ENCODE measurements around the gene IGFL2.
"Not testable (repeated sequence)": the region's sequence is repeated elsewhere in the genome, so short reads cannot be mapped to it uniquely, and the experiment has no call there.

IGFL2 gene

DNA sequence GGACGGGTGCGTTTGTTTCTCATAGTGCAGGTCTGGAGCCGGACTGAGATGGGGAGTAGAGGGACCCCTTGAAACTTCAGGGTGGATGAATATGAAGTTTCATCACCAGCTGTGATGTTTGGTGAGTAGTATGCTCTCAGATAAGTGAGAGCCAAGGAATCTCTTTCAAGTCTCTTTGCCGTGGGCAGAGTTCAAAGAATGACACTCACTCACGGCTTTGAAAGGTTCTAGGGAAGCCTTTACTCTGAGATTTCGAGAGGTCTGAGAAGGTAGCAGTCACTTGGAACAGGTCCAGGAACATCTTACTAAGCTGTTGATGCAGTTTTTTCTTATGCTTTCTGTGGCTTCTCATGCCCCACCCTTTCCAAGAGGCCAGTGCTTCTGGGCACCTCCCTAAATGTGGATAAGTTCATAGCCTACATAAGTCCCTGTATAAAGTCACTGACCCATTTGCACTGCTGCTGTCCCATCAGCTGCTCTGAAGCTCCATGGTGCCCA, at the start of gene IGFL2:
TSS of gene IGFL2 (plus strand) at position 448 of the 498 bp plus-strand sequence. CDS start at position 489, 41 bp downstream.
- in situ Hi-C loops (cut with MboI; ENCODE audit: low sequenced_read_pairs): no loop called here

DNA sequence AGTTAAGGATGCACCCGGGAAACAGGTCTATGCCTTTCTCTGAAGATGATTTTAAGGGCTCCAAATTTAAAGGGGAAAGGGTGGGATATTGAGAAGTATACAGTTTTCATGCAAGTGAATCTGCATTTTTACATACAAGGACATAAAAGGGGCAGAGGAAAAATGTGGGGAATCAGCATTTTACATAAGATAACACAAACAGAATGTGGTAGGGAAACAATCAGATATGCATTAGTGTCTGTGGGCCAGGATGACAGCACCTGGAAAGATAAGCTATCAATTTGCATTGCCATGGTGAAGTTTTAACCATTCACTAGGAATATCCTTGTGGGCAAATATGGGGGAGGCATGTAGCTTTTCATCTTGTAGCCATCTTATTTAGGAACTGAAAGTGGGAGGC, 47.7 kb upstream of the IGFL2 start:
- in situ Hi-C loops (cut with MboI; ENCODE audit: low sequenced_read_pairs): no loop called here

DNA sequence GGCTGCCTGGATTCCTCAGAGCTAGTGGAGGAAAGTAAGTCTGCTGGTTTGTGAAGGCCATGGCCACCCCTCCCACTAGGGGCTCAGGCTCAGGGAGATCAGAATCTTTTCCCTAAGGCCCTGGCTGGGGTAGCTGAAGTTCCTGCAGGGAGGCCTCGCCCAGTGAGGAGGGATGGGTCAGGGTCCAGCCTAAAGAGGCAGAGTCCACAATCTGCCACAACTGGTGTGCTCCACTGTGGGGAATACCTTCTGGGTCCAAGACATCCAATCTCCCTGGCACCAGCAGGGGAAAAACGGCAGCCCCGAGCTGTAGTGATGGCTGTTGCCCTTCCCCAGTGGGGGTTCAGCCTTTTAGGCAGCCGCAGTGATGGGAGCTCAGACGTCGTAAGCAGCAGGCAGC, 46.7 kb upstream of the IGFL2 start:
- in situ Hi-C loops (cut with MboI; ENCODE audit: low sequenced_read_pairs): no loop called here

DNA sequence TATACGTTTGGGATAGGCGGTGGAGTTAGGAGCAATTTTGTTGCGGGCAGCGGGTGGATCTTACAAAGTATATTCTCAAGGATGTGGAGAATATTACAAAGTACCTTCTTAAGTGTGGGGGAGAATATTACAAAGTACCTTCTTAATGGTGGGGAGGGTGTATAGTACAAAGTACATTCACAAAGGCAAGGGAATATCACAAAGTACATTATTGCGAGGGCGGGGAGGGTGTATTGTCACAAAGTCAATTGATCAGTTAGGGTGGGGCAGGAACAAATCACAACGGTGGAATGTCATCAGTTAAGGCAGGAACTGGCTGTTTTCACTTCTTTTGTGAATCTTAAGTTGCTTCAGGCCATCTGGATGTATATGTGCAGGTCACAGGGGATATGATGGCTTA, 45.7 kb upstream of the IGFL2 start:
- in situ Hi-C loops (cut with MboI; ENCODE audit: low sequenced_read_pairs): not testable (repeated sequence)

DNA sequence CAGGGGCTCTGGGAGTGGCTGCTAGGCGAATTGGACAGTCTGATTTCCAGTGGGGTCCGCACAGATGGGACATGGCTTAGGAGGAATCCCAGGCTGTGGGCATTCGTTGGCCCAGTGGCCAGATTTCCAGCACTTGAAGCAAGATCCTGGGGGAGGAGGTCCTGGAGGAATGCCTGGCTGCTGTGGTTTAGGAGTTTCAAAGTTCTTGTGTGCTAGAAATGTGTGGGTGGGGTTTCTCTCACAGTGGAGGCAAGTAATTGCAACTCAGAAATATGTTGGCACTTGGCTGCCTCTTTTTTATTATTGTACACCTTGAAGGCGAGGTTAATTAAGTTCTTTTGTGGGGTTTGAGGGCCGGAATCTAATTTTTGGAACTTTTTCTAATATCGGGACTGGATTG, 40.7 kb upstream of the IGFL2 start:
- in situ Hi-C loops (cut with MboI; ENCODE audit: low sequenced_read_pairs): no loop called here

DNA sequence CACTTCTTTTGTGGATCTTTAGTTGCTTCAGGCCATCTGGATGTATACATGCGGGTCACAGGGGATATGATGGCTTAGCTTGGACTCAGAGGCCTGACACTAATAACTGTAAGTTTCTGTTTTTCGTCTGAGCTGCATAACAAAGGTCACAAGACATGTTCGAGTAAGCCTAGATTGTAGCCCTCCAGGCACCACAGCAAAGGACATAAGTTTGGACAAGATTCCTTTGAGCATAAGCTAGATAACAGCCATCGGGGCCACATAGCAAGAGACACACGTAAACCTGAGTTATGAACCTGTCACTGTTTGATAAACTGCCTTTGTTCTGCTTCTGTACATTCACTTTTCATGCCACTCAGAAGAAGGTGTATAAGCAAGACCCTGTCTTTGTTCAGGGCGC, 38.2 kb upstream of the IGFL2 start:
- in situ Hi-C loops (cut with MboI; ENCODE audit: low sequenced_read_pairs): no loop called here

DNA sequence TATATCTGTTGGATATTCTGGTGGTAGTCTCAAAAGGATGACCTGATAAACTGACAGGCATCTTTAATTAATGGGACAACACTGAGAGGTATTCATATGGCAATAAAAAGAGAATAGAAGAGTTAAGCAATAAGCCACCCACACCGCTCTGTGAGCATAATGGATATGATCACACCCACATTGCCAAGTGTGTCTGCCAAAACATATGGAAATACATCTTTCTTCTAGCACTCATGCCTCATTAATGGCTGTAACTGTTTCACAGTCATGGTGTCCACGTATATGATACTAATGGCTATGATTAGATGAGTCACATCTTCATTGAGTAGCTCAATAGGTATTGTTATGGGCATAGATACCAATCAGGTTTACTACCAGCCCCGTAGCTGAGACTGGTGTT, 36.7 kb upstream of the IGFL2 start:
- in situ Hi-C loops (cut with MboI; ENCODE audit: low sequenced_read_pairs): no loop called here

DNA sequence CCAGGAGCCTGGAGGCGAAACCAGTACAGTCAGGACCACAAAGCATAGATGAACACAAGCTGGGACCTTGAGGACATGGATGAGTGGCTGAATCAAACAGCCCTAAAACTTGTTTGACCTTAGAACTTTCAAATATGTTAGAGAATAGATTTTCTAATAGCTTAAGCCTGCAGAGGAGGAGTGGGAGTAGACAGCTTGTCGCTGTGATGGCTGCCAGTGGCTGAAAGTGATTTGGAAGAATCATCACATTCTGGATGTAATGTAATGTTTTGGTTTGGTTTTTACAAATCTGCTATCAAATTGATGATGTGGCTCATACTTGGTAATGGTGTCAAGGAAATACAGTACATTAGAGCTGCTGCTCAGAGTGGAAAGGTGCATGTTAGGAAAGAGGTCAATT, 35.5 kb upstream of the IGFL2 start:
- in situ Hi-C loops (cut with MboI; ENCODE audit: low sequenced_read_pairs): no loop called here

DNA sequence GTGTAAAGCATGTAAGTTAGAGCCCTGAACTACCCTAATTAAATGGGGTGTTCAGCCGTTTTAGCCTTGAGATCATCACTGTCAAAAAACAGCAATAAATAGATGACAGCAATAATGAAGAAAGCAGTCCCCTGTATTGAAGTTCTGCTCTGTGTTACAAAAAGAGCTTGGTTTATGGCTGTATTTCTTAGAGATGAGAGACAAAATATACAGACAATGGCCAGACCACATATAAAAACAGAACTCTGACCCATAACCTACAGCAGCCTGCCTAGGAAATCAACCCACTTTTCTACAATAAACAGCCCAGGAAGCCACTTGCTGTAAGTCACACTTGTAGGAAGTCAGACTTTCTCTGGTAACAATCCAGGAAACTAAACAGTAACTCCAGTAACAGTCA, 34.3 kb upstream of the IGFL2 start:
- in situ Hi-C loops (cut with MboI; ENCODE audit: low sequenced_read_pairs): no loop called here

DNA sequence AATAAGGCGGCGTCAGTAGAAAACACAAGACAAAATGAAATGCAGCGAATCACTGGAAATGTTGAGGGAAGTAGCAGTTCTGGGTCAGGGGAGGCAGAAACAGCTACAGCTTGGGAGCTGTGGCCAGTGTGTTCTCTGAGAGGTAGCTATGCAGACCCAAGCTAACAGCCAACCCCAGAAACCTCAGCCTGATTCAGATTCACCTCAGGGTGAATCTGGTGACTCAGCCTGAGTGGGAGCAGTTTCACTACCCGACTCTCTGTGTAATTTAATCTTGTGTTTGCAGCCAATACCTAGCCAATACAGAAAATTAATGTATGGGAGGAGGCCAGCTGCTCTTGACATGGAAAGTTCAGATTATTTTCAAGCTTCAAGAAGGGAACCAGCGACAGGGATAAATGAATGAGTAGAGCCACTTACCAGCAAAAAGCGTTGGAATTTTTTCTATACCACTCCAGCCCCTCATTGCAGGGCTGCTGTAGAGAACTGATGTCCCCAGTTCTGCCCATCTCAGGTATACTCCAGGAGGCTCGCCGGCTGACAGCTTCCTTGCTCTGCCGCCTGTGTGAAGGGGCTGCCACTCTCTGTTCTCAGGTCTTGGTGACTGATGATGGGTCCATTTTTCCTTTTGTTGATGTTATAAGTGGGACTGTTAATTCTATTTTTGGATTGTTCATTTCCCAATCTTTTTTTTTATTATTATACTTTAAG, 32.5 kb upstream of the IGFL2 start:
- in situ Hi-C loops (cut with MboI; ENCODE audit: low sequenced_read_pairs): no loop called here

DNA sequence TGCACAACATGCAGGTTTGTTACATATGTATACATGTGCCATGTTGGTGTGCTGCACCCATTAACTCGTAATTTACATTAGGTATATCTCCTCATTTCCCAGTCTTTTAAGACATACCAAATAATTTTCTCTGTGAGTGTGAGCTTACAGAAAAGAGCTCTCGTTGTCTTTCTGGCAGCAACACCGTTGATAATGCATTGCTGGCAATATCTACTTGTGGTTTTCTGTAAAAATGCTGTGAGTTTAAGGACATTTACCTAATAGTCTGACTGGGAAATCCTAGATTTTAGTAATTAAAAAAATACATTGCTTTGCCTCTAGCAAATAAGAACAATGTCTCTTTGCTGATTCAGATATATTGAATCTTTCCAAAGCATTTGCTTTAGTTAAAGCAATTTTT, 31.9 kb upstream of the IGFL2 start:
- in situ Hi-C loops (cut with MboI; ENCODE audit: low sequenced_read_pairs): no loop called here

DNA sequence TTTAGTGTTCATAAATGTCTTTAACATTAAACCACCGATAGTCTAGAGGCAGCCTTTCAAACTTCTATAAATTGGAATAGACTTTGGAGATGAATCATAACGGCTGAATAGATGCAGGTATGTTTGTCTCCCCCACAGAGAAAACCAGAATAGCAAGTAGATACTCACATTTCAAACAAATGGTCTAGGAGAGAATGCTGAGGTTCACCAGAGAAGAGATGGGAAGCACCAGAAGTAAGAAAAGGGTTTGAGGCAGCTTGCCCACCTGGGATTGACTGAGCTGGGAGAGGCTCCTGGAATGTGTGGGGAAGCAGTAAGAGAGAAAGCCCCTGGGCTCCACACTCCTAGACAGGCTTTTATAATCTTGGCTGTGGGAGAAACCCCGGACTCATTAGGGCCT, 29.9 kb upstream of the IGFL2 start:
- in situ Hi-C loops (cut with MboI; ENCODE audit: low sequenced_read_pairs): no loop called here

DNA sequence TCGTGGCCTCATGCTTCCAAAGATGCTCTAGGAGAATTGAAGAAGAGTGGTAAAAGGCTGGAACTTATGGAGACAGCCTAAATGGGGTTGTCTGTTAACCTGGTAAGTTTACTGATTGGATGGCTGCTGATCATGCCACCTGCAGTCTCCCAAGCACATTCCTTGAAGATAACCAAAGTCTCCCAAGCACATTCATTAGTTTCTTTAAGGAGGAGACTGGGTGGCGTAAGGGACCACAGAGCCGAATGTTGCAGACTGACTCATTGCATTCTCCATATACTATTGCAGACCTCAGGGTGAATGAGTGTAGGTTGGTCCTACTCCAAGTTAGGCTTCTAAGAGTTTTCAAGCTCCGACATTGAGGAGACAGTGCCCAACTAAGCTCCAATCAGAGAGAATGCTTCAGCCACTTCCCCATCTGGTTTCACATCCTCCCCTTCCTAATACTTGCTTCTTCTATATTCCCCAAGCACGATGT, 23.4 kb upstream of the IGFL2 start, which contains the start of gene IGFL3:
TSS of gene IGFL3 (minus strand) at position 51 of the 478 bp plus-strand sequence. CDS start at position 12, 39 bp downstream.
- in situ Hi-C loops (cut with MboI; ENCODE audit: low sequenced_read_pairs): no loop called here

DNA sequence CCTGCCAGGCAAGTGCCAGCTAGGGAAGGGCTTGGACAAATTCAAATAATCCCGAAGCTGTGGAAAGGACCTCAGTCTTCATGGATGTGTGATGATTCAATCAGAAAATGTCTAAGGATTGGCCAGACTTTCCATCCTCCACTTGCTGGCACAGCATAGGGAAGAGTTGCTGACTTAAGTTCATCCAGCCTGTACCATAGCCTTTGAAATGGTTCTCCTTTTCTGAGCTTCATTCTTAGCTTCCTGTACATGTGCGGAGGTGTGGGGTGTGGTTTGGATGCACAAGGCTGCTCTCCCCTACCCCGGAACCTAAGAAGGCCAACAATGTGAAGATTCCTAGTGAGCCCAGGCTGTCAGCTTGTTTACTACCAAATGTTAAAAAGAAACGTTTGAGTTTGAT, 22.6 kb upstream of the IGFL2 start:
- in situ Hi-C loops (cut with MboI; ENCODE audit: low sequenced_read_pairs): no loop called here

DNA sequence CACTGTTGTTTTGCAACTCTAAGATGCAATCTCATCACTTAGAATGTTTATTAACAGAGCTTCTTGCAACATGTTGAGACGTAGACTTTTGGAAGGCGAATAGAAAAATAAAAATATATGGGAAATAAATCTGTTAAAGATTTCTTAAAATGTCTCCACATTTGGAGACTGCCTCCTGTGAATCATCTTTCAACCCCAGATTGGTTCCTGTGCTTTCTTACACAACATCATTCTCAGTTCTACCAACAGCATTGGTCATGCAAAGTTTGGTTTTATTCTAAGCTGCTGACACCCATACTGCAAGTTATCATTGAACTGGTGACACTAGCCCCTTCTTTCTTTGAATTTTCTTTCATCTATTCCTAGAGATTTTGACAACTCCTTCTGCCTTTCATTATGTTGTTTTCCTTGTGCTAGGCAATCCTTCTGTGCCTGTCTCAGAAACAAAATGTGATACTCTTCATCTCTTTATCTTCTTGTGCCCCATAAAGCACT, 21.9 kb upstream of the IGFL2 start:
- in situ Hi-C loops (cut with MboI; ENCODE audit: low sequenced_read_pairs): no loop called here

DNA sequence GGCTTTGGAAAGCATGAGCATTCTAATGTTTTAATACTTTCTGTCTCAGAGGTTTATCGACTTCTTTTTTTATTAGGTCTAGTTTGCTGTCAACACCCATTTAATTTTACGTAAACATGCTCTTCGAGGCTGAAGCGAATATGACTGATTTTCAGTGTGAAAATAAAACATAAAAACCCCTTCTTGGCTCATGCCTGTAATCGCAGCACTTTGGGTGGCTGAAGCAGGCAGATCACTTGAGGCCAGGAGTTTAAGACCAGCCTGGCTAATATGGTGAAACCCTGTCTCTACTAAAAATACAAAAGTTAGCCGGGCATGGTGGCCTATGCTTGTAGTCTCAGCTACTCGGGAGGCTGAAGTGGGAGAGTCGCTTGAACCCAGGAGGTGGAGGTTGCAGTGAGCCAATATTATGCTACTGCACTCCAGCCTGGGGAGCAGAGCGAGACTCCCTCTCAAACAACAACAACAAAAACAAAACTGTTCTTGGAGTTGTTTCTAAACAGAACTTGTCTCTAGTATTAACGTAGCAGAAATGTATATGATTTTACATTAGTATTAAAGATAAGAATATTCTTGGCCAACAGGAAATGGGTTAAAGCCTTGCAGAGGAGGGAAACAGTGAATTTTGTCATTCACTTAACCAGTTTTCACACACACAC, 16.4 kb upstream of the IGFL2 start:
- in situ Hi-C loops (cut with MboI; ENCODE audit: low sequenced_read_pairs): no loop called here

DNA sequence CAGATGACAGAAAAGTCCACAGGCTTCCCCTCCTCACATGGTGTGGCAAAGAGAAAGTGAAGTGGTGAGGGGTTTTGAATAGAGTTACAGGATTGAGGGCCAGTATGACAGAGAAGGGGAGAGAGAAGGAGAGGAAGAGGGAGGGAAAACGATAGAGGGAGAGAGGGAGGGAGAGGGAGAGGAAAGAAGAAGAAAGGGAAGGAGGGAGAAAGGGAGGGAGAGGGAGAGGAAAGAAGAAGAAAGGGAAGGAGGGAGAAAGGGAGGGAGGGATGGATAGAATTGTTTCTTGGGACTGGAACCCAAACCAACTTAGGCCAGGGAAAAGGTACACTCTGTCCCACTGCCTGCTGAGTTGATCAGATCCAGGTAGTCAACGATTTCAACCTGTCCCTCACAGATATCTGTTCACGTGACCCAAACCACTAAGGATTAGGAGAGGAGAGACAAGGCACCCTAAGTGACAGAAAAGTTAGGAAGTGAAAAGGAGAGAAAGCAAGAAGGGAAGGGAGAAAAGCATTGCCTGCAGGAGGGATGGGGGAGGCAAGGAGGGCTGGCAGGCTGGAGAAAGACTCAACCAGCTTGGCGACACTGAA, 15.4 kb upstream of the IGFL2 start:
- in situ Hi-C loops (cut with MboI; ENCODE audit: low sequenced_read_pairs): no loop called here

DNA sequence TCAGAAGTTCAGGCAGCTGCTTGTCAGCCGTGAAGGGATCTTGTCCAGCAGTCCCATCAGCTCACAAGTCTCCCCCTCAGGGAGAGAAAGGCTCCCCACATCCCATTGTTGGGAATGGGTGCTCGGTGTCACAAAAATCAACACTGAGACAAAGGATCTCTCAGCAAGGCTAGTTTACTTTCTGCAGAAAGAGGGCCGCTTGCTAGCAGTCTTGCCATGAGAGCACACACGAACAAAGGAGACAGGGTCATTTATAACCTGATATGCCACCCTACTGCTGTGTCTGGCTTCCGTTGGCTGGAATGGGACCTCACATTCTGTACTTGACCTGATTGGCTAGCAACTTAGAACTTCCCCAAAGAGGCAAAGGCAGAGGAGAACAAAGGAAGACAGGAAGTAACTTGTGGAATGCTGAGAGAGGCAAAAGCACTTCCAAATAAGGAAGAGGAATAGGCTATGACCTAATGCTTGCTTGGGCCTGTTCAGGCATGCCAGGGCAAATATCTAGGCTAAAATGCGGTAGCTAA, 14.9 kb upstream of the IGFL2 start:
- in situ Hi-C loops (cut with MboI; ENCODE audit: low sequenced_read_pairs): no loop called here

DNA sequence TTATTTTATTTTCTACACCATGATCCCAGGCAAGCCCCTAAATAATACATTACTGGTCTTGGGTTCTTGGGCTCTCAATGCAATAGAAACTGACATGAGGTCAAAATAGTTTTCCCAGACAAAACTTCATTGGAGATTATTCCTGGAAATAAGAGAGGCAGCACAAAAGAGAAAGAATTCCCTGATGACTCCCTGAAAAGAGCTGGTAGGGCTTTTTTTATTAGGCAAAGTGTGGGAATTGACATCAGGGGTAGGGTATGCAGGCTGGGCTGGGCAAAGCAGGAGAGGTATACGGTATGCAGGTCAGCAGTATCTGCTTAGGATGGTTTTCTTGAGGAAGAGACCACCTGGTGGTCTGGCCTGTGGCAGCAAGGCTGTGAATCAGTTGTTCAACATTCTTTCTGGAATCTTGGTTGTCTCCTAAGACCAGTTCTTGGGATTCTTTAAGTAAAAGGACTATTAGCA, 14.2 kb upstream of the IGFL2 start:
- in situ Hi-C loops (cut with MboI; ENCODE audit: low sequenced_read_pairs): no loop called here

DNA sequence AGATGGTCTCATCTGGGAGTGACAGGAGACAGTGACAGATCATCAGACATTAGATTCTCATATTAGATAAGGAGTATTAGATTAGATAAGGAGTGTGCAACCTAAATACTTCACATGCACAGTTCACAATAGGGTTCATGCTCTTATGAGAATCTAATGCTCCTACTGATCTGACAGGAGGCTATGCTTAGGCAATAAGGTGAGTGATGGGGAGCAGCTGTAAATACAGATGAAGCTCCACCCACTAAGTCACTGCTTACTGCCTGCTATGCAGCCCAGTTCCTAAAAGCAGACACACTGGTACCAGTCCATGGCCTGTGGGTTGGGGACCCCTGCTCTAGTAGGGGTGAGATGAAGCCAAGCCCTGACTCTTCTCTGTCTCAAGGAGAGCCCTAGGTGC, 13.5 kb upstream of the IGFL2 start:
- in situ Hi-C loops (cut with MboI; ENCODE audit: low sequenced_read_pairs): no loop called here

DNA sequence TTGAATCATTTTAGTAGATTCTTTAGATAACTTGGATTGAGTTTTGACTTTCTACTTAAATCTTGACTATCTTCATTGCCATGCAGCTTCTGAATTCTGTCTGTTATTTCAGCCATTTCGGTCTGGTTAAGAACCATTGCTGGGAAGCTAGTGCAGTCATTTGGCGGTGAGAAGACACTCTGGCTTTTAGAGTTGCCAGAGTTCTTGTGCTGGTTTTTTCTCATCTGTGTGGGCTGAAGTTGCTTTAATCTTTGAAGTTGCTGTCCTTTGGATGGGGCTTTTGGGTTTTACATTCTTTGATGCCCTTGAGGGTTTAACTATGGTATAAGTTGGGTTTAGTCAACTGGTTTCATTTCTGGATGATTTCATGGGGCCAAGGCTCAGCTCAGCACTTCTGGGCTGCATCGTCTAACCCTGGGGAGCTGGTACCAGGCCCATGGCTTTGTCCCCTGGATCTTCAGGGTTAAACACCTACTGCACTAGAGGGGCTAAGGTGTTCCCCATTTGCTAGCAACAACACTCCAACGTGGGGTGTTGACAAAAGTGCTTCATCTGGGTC, 10.0 kb upstream of the IGFL2 start:
- in situ Hi-C loops (cut with MboI; ENCODE audit: low sequenced_read_pairs): no loop called here
